Fibroblast of the aortic adventitia (primary cell): ENCODE measurements around the gene SEMA4G. TPM values are rescaled to one million over a fixed set of nuclear protein-coding genes. Genes with fewer than 3 reads are reported as not detected.

Source experiments
- DNase-seq: peaks from one replicate; pipeline ENCODE4 v3.0.0-alpha.2; 2010; ENCODE audit warnings: low read depth
- H3K4me3 ChIP-seq: 2 replicates; pipeline ENCODE4 v1.5.1; 2011; ENCODE audit warnings: low read depth, mild to moderate bottlenecking, control low read depth, low read length, moderate library complexity
- CTCF ChIP-seq: IDR thresholded peaks from 2 replicates; pipeline ENCODE4 v1.5.1; 2011; ENCODE audit warnings: mild to moderate bottlenecking, low read length, control low read depth, inconsistent platforms; ENCODE audit not compliant: insufficient read depth
- total RNA-seq: library from RNA; depleted of rRNA; stranded (reverse); fragments of >200 nt; gene quantifications from 2 replicates; pipeline ENCODE4 v1.2.3, GENCODE V29; 2012; ENCODE audit warnings: low replicate concordance

Gene SEMA4G
- total RNA-seq, 1 donor: 0.81 TPM

- peak; percentile 51 for TF ChIP-seq CTCF
- DNase-seq: peak; percentile 23
- no peak overlapping the region for H3K4me3 ChIP-seq
These were observed 42.5 kb downstream of the SEMA4G start for GRCh38 chr10:101011517-101012423.

GRCh38 chr10:101012525-101013364 is 43.4 kb downstream of the SEMA4G start:
- peak; percentile 91 for DNase-seq
- peak; percentile 81 for TF ChIP-seq CTCF
- no peak overlapping the region for H3K4me3 ChIP-seq

GRCh38 chr10:101013365-101013825 is 44.1 kb downstream of the SEMA4G start:
- no peak for DNase-seq
- no peak for TF ChIP-seq CTCF
- H3K4me3 ChIP-seq: no peak overlapping the region

- no peak overlapping the region for H3K4me3 ChIP-seq
- peak; percentile 97 for TF ChIP-seq CTCF
- peak; percentile 70 for DNase-seq
These were observed 45.1 kb downstream of the SEMA4G start for GRCh38 chr10:101014230-101014884.

DNA sequence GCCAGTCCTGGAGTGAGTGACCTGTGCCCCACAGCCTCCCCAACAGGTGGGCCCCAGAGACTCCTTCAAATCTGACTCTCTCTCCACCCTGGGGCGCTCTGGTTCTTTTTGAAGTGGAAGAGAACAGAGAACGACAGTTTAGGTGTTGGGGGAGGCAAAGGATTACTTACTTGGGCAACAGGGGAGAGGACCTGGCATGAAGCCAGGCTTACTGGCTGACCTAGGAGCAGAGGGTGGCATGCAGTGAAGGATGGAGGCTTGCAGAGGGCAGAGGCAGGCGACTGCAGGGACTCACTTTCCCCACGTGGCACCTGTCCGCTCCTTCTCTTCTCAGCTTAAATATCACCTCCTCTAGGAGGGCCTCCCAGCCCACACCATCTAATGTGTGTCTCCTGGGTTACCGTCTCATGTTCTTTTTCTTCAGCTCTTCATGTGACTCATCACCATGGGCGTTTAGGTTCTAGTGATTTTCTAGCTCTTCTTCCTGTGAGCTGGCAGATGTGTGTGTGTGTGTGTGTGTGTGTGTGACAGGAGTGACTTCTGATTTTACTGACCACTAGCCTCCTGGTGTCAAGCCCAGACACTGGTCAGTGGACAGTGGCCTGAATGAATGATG is 45.8 kb downstream of the SEMA4G start:
- no peak for TF ChIP-seq CTCF
- DNase-seq: peak; percentile 86
- H3K4me3 ChIP-seq: no peak overlapping the region

DNA sequence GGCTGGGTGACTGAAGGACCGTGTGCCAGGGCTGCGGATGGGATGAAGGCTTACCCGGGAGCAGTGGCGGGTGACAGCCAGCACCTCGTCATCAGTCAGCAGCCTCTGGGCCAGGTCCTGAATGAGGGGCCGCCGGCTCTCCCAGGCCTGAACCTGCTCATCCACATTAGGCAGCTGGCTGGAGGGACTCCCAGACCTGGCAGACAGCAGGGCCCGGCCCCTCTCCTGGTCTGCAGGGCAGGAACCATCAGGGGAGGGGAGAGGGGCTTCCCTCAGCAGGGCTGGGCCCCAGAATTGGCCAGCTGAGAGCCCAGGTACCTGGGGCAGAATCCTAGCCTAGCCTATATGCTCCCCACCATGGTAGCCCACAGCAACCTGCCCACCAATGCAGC is 46.3 kb downstream of the SEMA4G start:
- no peak for TF ChIP-seq CTCF

More for the DNA sequence above, 46.3 kb downstream of the SEMA4G start:
- H3K4me3 ChIP-seq: no peak overlapping the region
- no peak for DNase-seq
